Spleen (tissue), 7 donors: ENCODE measurements around the gene SLC6A8.

Experiments
- POLR2A ChIP-seq, 3 donors: fragments of 450-650 bp; IDR thresholded peaks; one replicate each; pipeline ENCODE4 v1.5.1; 2017; ENCODE audit warnings: antibody characterized with exemption in 3 of 3, mild to moderate bottlenecking in 1 of 3
- POLR2AphosphoS5 ChIP-seq, 3 donors: sonication (generic); formaldehyde crosslinking; IDR thresholded peaks; one replicate each; pipeline ENCODE4 v1.5.1; 2017; ENCODE audit warnings: antibody characterized with exemption in 3 of 3
- TF ChIP-seq, protein P1 (sequence below), 11 experiments: fragments of 200-600 bp in 7 of 11; fragments of 450-650 bp in 4 of 11; sonication (generic) in 4 of 11; IDR thresholded peaks in 8 of 11; conservative IDR thresholded peaks in 3 of 11; 1 replicate in 7 of 11; 2 replicates in 4 of 11; pipeline versions ENCODE4 v1.4.0 to v1.8.0; 2016 to 2021; ENCODE audit warnings: antibody characterized with exemption in 11 of 11, inconsistent platforms in 4 of 11, mild to moderate bottlenecking in 1 of 11
- donor health status: DM: no; HTN: no; CAD: no; lungs with moderate emphysema.
- donor health status: DM: no; HTN: no; CAD: no.
- donor health status: DM: no; HTN: no; CAD: no.

- TF ChIP-seq, protein P1, sequence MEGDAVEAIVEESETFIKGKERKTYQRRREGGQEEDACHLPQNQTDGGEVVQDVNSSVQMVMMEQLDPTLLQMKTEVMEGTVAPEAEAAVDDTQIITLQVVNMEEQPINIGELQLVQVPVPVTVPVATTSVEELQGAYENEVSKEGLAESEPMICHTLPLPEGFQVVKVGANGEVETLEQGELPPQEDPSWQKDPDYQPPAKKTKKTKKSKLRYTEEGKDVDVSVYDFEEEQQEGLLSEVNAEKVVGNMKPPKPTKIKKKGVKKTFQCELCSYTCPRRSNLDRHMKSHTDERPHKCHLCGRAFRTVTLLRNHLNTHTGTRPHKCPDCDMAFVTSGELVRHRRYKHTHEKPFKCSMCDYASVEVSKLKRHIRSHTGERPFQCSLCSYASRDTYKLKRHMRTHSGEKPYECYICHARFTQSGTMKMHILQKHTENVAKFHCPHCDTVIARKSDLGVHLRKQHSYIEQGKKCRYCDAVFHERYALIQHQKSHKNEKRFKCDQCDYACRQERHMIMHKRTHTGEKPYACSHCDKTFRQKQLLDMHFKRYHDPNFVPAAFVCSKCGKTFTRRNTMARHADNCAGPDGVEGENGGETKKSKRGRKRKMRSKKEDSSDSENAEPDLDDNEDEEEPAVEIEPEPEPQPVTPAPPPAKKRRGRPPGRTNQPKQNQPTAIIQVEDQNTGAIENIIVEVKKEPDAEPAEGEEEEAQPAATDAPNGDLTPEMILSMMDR (IDR thresholded peaks at IDR 0.05 in 8 of 11, conservative IDR thresholded peaks at IDR 0.05 in 3 of 11): no peak
- no peak for TF ChIP-seq POLR2A (IDR thresholded peaks at IDR 0.05)
- TF ChIP-seq POLR2AphosphoS5 (IDR thresholded peaks at IDR 0.05): no peak
Measured at GRCh38 chrX:153707406-153707805, 19.7 kb downstream of the SLC6A8 start.
